Common myeloid progenitor, CD34-positive (primary cell): ENCODE measurements around the gene APP.
A peak's percentile ranks its signal among the peaks of the same experiment; 100 is the strongest.

Source experiments
- CTCF ChIA-PET: fragments of 350-600 bp; sonication (Branson Sonifier 250); formaldehyde crosslinking; loops from one replicate; lab custom pipeline; 2021; ENCODE audit warnings: antibody characterized with exemption; lab: Charles Lee
- POLR2A ChIA-PET: fragments of 350-600 bp; sonication (Branson Sonifier 250); formaldehyde crosslinking; loops from one replicate; lab custom pipeline; 2021; ENCODE audit warnings: antibody characterized with exemption; lab: Charles Lee
- DNase-seq, 3 donors: peaks; one replicate each; pipeline versions ENCODE4 v3.0.0 to v3.0.0-alpha.2; 2013
- H3K27ac ChIP-seq, 2 experiments: 1 replicate in 1 of 2; 2 replicates in 1 of 2; pipeline ENCODE4 v1.7.0; 2013; ENCODE audit warnings: inconsistent platforms in 2 of 2, low read length in 2 of 2, mild to moderate bottlenecking in 2 of 2, low read depth in 1 of 2, moderate library complexity in 1 of 2; ENCODE audit not compliant: severe bottlenecking in 2 of 2, insufficient read depth in 1 of 2, poor library complexity in 1 of 2
- H3K27me3 ChIP-seq, 5 experiments: replicated peaks in 2 of 5; 1 replicate in 3 of 5; 2 replicates in 2 of 5; pipeline versions ENCODE4 v1.6.1 to v1.7.0; 2013; ENCODE audit warnings: low read length in 4 of 5, mild to moderate bottlenecking in 2 of 5, moderate library complexity in 2 of 5, inconsistent platforms in 1 of 5; ENCODE audit not compliant: insufficient read depth in 5 of 5, control insufficient read depth in 4 of 5
- H3K36me3 ChIP-seq, 4 experiments: 1 replicate in 2 of 4; 2 replicates in 2 of 4; pipeline versions ENCODE4 v1.6.1 to v1.7.0; 2013; ENCODE audit warnings: low read length in 3 of 4, control low read depth in 1 of 4, mild to moderate bottlenecking in 1 of 4; ENCODE audit not compliant: control insufficient read depth in 4 of 4, insufficient read depth in 4 of 4
- H3K4me1 ChIP-seq, 4 experiments: 1 replicate in 3 of 4; 2 replicates in 1 of 4; pipeline versions ENCODE4 v1.6.1 to v1.7.1; 2013; ENCODE audit warnings: low read length in 3 of 4, mild to moderate bottlenecking in 3 of 4, control low read depth in 1 of 4, inconsistent platforms in 1 of 4, moderate library complexity in 1 of 4; ENCODE audit not compliant: control insufficient read depth in 4 of 4, insufficient read depth in 4 of 4; ENCODE audit errors: control extremely low read depth in 1 of 4
- H3K4me3 ChIP-seq, 7 experiments: 1 replicate in 4 of 7; 2 replicates in 3 of 7; pipeline versions ENCODE4 v1.5.1 to v1.7.0; 2013; ENCODE audit warnings: mild to moderate bottlenecking in 7 of 7, low read length in 6 of 7, moderate library complexity in 6 of 7, inconsistent platforms in 2 of 7, low read depth in 2 of 7, control low read depth in 1 of 7; ENCODE audit not compliant: insufficient read depth in 4 of 7, control insufficient read depth in 1 of 7; ENCODE audit errors: extremely low read depth in 1 of 7
- H3K9me3 ChIP-seq, 5 experiments: 1 replicate in 4 of 5; 2 replicates in 1 of 5; pipeline versions ENCODE4 v1.6.1 to v1.7.1; 2013; ENCODE audit warnings: low read length in 4 of 5, mild to moderate bottlenecking in 2 of 5, inconsistent platforms in 1 of 5, low read depth in 1 of 5, moderate library complexity in 1 of 5; ENCODE audit not compliant: control insufficient read depth in 4 of 5, insufficient read depth in 2 of 5; ENCODE audit errors: control extremely low read depth in 1 of 5
- WGBS: methylation state at CpG from one replicate; pipeline ENCODE4 v1.1.5; 2013; ENCODE audit not compliant: insufficient coverage; 5-methylcytosine and 5-hydroxymethylcytosine counted together

Gene APP

GRCh38 chr21:25906587-25906986, 264.0 kb downstream of the APP start:
- 95% methylated on average over 4 of the region's 7 CpGs for WGBS
- DNase-seq: no peak
- H3K27ac ChIP-seq: no peak overlapping the region
- H3K27me3 ChIP-seq: no peaks in the 10 kb centered on the region
- peaks cover under 1 to 32% (median 6%) of the 10 kb centered on the region in 4 experiments for H3K36me3 ChIP-seq
- no peaks in the 10 kb centered on the region for H3K9me3 ChIP-seq
- no peak overlapping the region for H3K4me3 ChIP-seq
- ChIA-PET POLR2A (no interaction called here), CTCF (no interaction called here)
- peaks cover 0 to 32% (median 13%) of the 10 kb centered on the region in 4 experiments for H3K4me1 ChIP-seq

GRCh38 chr21:25905126-25905525, 265.4 kb downstream of the APP start:
- DNase-seq: no peak
- Histone ChIP-seq H3K36me3 (peaks cover 0 to 27% (median 8%) of the 10 kb centered on the region in 4 experiments), H3K27me3 (no peaks in the 10 kb centered on the region), H3K9me3 (no peaks in the 10 kb centered on the region), H3K4me3 (no peak overlapping the region), H3K4me1 (peaks cover 0 to 32% (median 13%) of the 10 kb centered on the region in 4 experiments), H3K27ac (no peak overlapping the region)
- ChIA-PET POLR2A (no interaction called here), CTCF (no interaction called here)
- 97% methylated on average over 3 of the region's 6 CpGs for WGBS

- WGBS: no CpG with 5 or more reads among the region's 1 CpG
- POLR2A ChIA-PET: no interaction called here
Observed at GRCh38 chr21:25904044-25904695, 266.4 kb downstream of the APP start.

DNA sequence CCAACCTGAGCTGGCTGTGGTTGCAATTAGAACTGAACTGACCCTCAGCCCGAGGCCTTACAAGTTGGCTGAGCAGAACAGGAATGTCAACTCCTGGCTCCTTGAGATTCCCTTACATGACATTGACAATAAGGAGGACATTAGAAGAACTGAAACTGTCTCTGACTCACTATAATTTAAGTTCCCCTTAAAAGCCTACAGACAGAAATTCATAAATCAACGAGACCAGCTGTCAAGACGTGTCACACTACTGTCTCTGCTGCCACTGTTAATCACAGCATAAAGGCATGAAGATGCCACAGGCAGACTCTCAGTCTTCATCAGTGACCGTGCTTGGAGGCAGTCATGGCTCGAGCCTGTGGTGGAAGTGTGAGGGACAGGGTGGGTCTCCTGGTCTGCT, 267.0 kb downstream of the APP start:
- DNase-seq: peak in 2 of 3 donors; percentile 66 to 78
- H3K27ac ChIP-seq: no peak overlapping the region
- POLR2A ChIA-PET: no interaction called here
- WGBS: 92% methylated on average over 5 of the region's 5 CpGs
- CTCF ChIA-PET: interaction anchor here (0.7 kb wide), 1 partner anchor 827 kb away, joined by 3 read pairs; no protein-coding TSS in a partner anchor
- H3K4me3 ChIP-seq: no peak overlapping the region
- peaks cover 0 to 32% (median 13%) of the 10 kb centered on the region in 4 experiments for H3K4me1 ChIP-seq
- peaks cover 0 to 29% (median 11%) of the 10 kb centered on the region in 4 experiments for H3K36me3 ChIP-seq
- H3K9me3 ChIP-seq: no peaks in the 10 kb centered on the region
- H3K27me3 ChIP-seq: no peaks in the 10 kb centered on the region

More at GRCh38 chr21:25904044-25904695, 266.4 kb downstream of the APP start:
- Histone ChIP-seq H3K4me3 (no peak overlapping the region), H3K27me3 (no peaks in the 10 kb centered on the region), H3K27ac (no peak overlapping the region), H3K9me3 (no peaks in the 10 kb centered on the region), H3K4me1 (peaks cover 0 to 32% (median 13%) of the 10 kb centered on the region in 4 experiments), H3K36me3 (peaks cover 0 to 28% (median 10%) of the 10 kb centered on the region in 4 experiments)
- DNase-seq: peak in 1 of 3 donors; percentile 30
- CTCF ChIA-PET: no interaction called here

GRCh38 chr21:25901330-25901979, 269.1 kb downstream of the APP start:
- Histone ChIP-seq H3K27me3 (no peaks in the 10 kb centered on the region), H3K4me3 (no peak overlapping the region), H3K4me1 (peaks cover 4 to 31% (median 14%) of the 10 kb centered on the region in 4 experiments), H3K27ac (no peak overlapping the region), H3K9me3 (no peaks in the 10 kb centered on the region), H3K36me3 (peaks cover 0 to 25% (median 9%) of the 10 kb centered on the region in 4 experiments)
- POLR2A ChIA-PET: interaction anchor here (0.6 kb wide), 1 partner anchor 1760 kb away, joined by 3 read pairs; no protein-coding TSS in a partner anchor
- DNase-seq: no peak
- 88% methylated on average over 1 of the region's 2 CpGs for WGBS
- CTCF ChIA-PET: interaction anchor here (1.2 to 2.1 kb wide), 5 partner anchors 12 to 268 kb away, joined by 3 to 7 read pairs (median 4); no protein-coding TSS in a partner anchor

DNA sequence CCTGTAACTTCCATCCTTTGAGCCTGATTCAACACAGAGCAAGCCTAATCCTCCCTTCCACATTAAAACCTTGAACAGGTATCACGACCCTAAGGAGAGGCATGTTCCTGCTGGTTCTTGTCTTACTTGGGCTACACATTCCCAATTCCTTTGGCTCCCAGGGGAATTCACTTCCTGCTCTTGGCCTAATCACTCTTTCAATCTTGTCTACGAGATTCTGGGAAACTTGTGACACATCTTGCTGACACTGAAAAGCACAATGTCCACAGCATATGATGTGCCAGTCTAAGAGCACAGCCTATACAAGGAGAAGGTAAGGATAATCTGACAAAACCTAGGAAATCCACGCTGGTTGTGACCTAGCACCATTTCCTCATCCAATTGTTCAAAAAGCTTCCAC, 271.9 kb downstream of the APP start:
- no peak for DNase-seq
- ChIA-PET CTCF (interaction anchor here (0.9 to 1.5 kb wide), 5 partner anchors 9 to 290 kb away, joined by 3 to 4 read pairs (median 3); no protein-coding TSS in a partner anchor), POLR2A (no interaction called here)
- Histone ChIP-seq H3K36me3 (peaks cover 0 to 30% (median 12%) of the 10 kb centered on the region in 4 experiments), H3K27ac (no peak overlapping the region), H3K27me3 (no peaks in the 10 kb centered on the region), H3K4me3 (no peak overlapping the region), H3K9me3 (peaks cover 0 to 4% (median 0%) of the 10 kb centered on the region in 5 experiments), H3K4me1 (peaks cover 6 to 25% (median 13%) of the 10 kb centered on the region in 4 experiments)
- WGBS: 97% methylated on average over 3 of the region's 3 CpGs
